K562 (cell line): ENCODE measurements around the gene PSMD9. TPM values are rescaled to one million over a fixed set of nuclear protein-coding genes. Genes with fewer than 3 reads are reported as not detected.

Experiments
- ATAC-seq: fragments of 200-7000 bp; cut with Tn5 transposase; 3 replicates; pipeline ENCODE4 v1.9.1; 2020; ENCODE audit warnings: moderate library complexity
- BruUV-seq: library from RNA; stranded (reverse); fragments of 400-500 nt; replicated peaks from 2 replicates; lab custom pipeline; 2021; lab: Mats Ljungman, UMichigan
- CTCF ChIA-PET: fragments of 300-600 bp; formaldehyde crosslinking; extraction: SDS; loops from one replicate; lab custom pipeline; 2021; ENCODE audit warnings: low intra/inter-chr PET ratio; lab: Yijun Ruan, JAX
- POLR2A ChIA-PET: fragments of 300-600, 350-650 bp; sonication (Branson Sonifier 250); formaldehyde crosslinking; extraction: SDS; loops from one replicate; lab custom pipeline; 2021; ENCODE audit warnings: antibody characterized with exemption, inconsistent platforms; lab: Yijun Ruan, JAX
- DNase-seq, 4 experiments: peaks; one replicate each; pipeline versions ENCODE4 v3.0.0 to v3.0.0-alpha.2; 2011 to 2018; ENCODE audit warnings: low spot score in 3 of 4, mixed read lengths in 3 of 4; ENCODE audit errors: extremely low read depth in 1 of 4
- FAIRE-seq: peaks from 2 replicates; lab custom pipeline; 2011; peaks lifted over from hg19 to GRCh38; lab: Jason Lieb, UNC
- H2AFZ ChIP-seq: 2 replicates; pipeline ENCODE4 v1.6.0; 2011; ENCODE audit warnings: low read depth, low read length, control low read depth, inconsistent platforms
- H3K27ac ChIP-seq: fragments of 200-600 bp; 3 replicates; pipeline ENCODE4 v1.8.0; 2011; ENCODE audit warnings: low read depth, mild to moderate bottlenecking, control low read depth, inconsistent platforms, low read length, moderate library complexity, mixed read lengths; ENCODE audit errors: extremely low read depth
- H3K27me3 ChIP-seq, 2 experiments: fragments of 300-600 bp in 1 of 2; 2 replicates in 1 of 2; 3 replicates in 1 of 2; pipeline versions ENCODE4 v1.6.0 to v1.8.0; 2011; ENCODE audit warnings: inconsistent platforms in 2 of 2, low read length in 2 of 2, mild to moderate bottlenecking in 1 of 2, mixed read lengths in 1 of 2, moderate library complexity in 1 of 2; ENCODE audit not compliant: control insufficient read depth in 2 of 2, insufficient read depth in 2 of 2
- H3K36me3 ChIP-seq: fragments of 300-600 bp; 3 replicates; pipeline ENCODE4 v1.8.0; 2011; ENCODE audit warnings: mild to moderate bottlenecking, low read length, inconsistent platforms; ENCODE audit not compliant: control insufficient read depth, insufficient read depth
- H3K4me1 ChIP-seq, 2 experiments: fragments of 200-600 bp in 1 of 2; replicated peaks in 1 of 2; 2 replicates in 1 of 2; 3 replicates in 1 of 2; pipeline versions ENCODE4 v1.5.1 to v1.8.0; 2011; ENCODE audit warnings: inconsistent platforms in 2 of 2, low read length in 2 of 2, mild to moderate bottlenecking in 1 of 2, mixed read lengths in 1 of 2, moderate library complexity in 1 of 2; ENCODE audit not compliant: control insufficient read depth in 2 of 2, insufficient read depth in 2 of 2
- H3K4me2 ChIP-seq: 2 replicates; pipeline ENCODE4 v1.6.1; 2011; ENCODE audit warnings: low read length, control low read depth, inconsistent platforms, mixed read lengths; ENCODE audit not compliant: insufficient read depth
- H3K4me3 ChIP-seq: fragments of 200-600 bp; sonication (generic), shearing (Covaris generic); 2 replicates; pipeline ENCODE4 v1.5.1; 2016; ENCODE audit warnings: control low read depth, inconsistent platforms
- H3K79me2 ChIP-seq: fragments of 200-600 bp; 3 replicates; pipeline ENCODE4 v1.8.0; 2011; ENCODE audit warnings: low read length, inconsistent platforms; ENCODE audit not compliant: control insufficient read depth, insufficient read depth
- H3K9ac ChIP-seq, 2 experiments: 2 replicates each; pipeline versions ENCODE4 v1.6.0 to v1.6.1; 2011; ENCODE audit warnings: low read depth in 2 of 2, low read length in 2 of 2, control low read depth in 1 of 2, inconsistent platforms in 1 of 2, mild to moderate bottlenecking in 1 of 2, mixed read lengths in 1 of 2; ENCODE audit not compliant: insufficient read depth in 1 of 2
- H3K9me1 ChIP-seq: one replicate; pipeline ENCODE4 v1.6.0; 2011; ENCODE audit warnings: inconsistent platforms, mild to moderate bottlenecking, low read length, moderate library complexity; ENCODE audit not compliant: control insufficient read depth, insufficient read depth
- H3K9me3 ChIP-seq: replicated peaks from 2 replicates; pipeline ENCODE4 v1.5.1; 2011; ENCODE audit warnings: low read depth, low read length, inconsistent platforms; ENCODE audit not compliant: control insufficient read depth, insufficient read depth
- H4K20me1 ChIP-seq: replicated peaks from 2 replicates; pipeline ENCODE4 v1.6.1; 2011; ENCODE audit warnings: low read length, inconsistent platforms, mixed read lengths; ENCODE audit not compliant: control insufficient read depth, insufficient read depth
- CUX1 ChIP-seq: fragments of 200-800 bp; sonication (Bioruptor generic); IDR thresholded peaks from 2 replicates; pipeline ENCODE4 v1.6.1; 2016; ENCODE audit warnings: missing genetic modification characterization, missing compliant biosample characterization
- HMGXB4 ChIP-seq: sonication (generic); formaldehyde crosslinking; IDR thresholded peaks from 2 replicates; pipeline ENCODE4 v1.8.1; 2023; ENCODE audit warnings: mild to moderate bottlenecking, missing genetic modification reagents
- HNRNPK ChIP-seq: fragments of 200-400 bp; formaldehyde crosslinking; IDR thresholded peaks from one replicate; pipeline ENCODE4 v1.6.1; 2018; ENCODE audit warnings: mild to moderate bottlenecking, low read depth, low read length; ENCODE audit not compliant: poor library complexity, severe bottlenecking
- SMAD1 ChIP-seq: fragments of 150-350 bp; IDR thresholded peaks from 2 replicates; pipeline ENCODE4 v1.6.1; 2014; ENCODE audit warnings: low read length, low read depth; ENCODE audit not compliant: partially characterized antibody
- ZBTB11 ChIP-seq, 3 experiments: fragments of 200-800 bp in 1 of 3; fragments of 250-450 bp in 1 of 3; fragments of 450-650 bp in 1 of 3; sonication (Bioruptor Pico) in 1 of 3; sonication (Bioruptor generic) in 1 of 3; formaldehyde crosslinking in 1 of 3; IDR thresholded peaks; 2 replicates each; pipeline versions ENCODE4 v1.6.1 to v1.8.0; 2016 to 2022; ENCODE audit warnings: mild to moderate bottlenecking in 2 of 3, missing genetic modification characterization in 2 of 3, missing compliant biosample characterization in 1 of 3, moderate library complexity in 1 of 3
- ZNF395 ChIP-seq: fragments of 200-800 bp; sonication (Bioruptor generic); IDR thresholded peaks from 2 replicates; pipeline ENCODE4 v1.6.1; 2017; ENCODE audit warnings: missing genetic modification characterization, missing compliant biosample characterization
- ZNF76 ChIP-seq: fragments of 250-450 bp; sonication (Bioruptor Pico); IDR thresholded peaks from 2 replicates; pipeline ENCODE4 v1.4.0; 2020; ENCODE audit warnings: mild to moderate bottlenecking, moderate library complexity, borderline replicate concordance
- WGBS: fragments of 100-300 bp; shearing (Covaris generic); methylation state at CpG from one replicate; pipeline ENCODE4 v1.1.6; 2016; ENCODE audit warnings: low coverage, mixed read lengths; ENCODE audit not compliant: insufficient coverage; ENCODE audit errors: missing lambda C conversion rate; 5-methylcytosine and 5-hydroxymethylcytosine counted together
- in situ Hi-C: fragments of 300-500 bp; cut with MboI; formaldehyde crosslinking; loops from 4 replicates; pipeline ENCODE4 v1.15.0; 2018; ENCODE audit warnings: inconsistent platforms, mixed read lengths
- intact Hi-C: fragments of 100-400 bp; cut with micrococcal nuclease; formaldehyde crosslinking; loops from 2 replicates; pipeline ENCODE4 v1.14.2; 2022
- polyA plus RNA-seq, 8 experiments: library from polyadenylated mRNA; depleted of rRNA in 4 of 8; stranded (reverse) in 5 of 8; unstranded in 3 of 8; fragments of >200 nt; fragmentation: Nextera tagmentation in 2 of 8; fragmentation: Illumina TruSeq in 1 of 8; extraction: Ambion mirVana in 2 of 8; extraction: Trizol in 1 of 8; gene quantifications; 2 replicates each; pipeline versions ENCODE4 v1.2.1 to v1.2.3, GENCODE V29; 2011 to 2014; ENCODE audit warnings: inconsistent platforms in 1 of 8, missing spikeins in 1 of 8
- total RNA-seq, 7 experiments: library from RNA; depleted of rRNA in 6 of 7; stranded (reverse); fragments of >200 nt in 6 of 7; fragmentation: Illumina TruSeq in 2 of 7; extraction: Trizol in 2 of 7; gene quantifications; 2 replicates each; pipeline versions ENCODE4 v1.2.1 to v1.2.3, GENCODE V29; 2011 to 2021; ENCODE audit warnings: low replicate concordance in 1 of 7

Gene PSMD9
- total and polyA plus RNA-seq, 9 of the 15 experiments (the other 6 are each of a cell fraction or from before 2014, with no cell fraction given), result 12.2 to 143 (median 61.3) TPM

- 60% methylated on average over 3 of the region's 3 CpGs for WGBS
- Histone ChIP-seq H3K4me2 (no peak overlapping the region), H3K27ac (no peak overlapping the region), H3K9me1 (no peaks in the 10 kb centered on the region), H3K9me3 (no peaks in the 10 kb centered on the region), H3K36me3 (peaks cover 15% of the 10 kb centered on the region), H3K9ac (no peak overlapping the region), H3K27me3 (no peaks in the 10 kb centered on the region), H2AFZ (no peak overlapping the region), H3K4me1 (no peaks in the 10 kb centered on the region), H3K79me2 (no peaks in the 10 kb centered on the region), H3K4me3 (no peak overlapping the region), H4K20me1 (no peaks in the 10 kb centered on the region)
- BruUV-seq, result no TSS peak
- DNase-seq (no peak), ATAC-seq (no peak), FAIRE-seq (no peak)
- CTCF ChIA-PET, result no interaction called here
- intact Hi-C loops, result no loop called here
- POLR2A ChIA-PET, result no interaction called here
- in situ Hi-C loops, result no loop called here
- no peak for TF ChIP-seq SMAD1
- TF ChIP-seq ZBTB11 (CRISPR knock-in tag; IDR thresholded peaks at IDR 0.05), result no peak
- TF ChIP-seq ZNF76 (CRISPR knock-in tag), result no peak
- TF ChIP-seq HNRNPK, result no peak
- no peak for TF ChIP-seq HMGXB4 (CRISPR knock-in tag)
- no peak for TF ChIP-seq CUX1
- TF ChIP-seq ZNF395 (CRISPR knock-in tag), result no peak
These were observed 65.1 kb downstream of the PSMD9 start for GRCh38 chr12:121953695-121954094.
